Vagina (tissue), 2 donors: ENCODE data around the gene BLCAP. TPM values are rescaled to one million over a fixed set of nuclear protein-coding genes. Genes with fewer than 3 reads are reported as not detected.
"Not testable (repeated sequence)": the region's sequence is repeated elsewhere in the genome, so short reads cannot be mapped to it uniquely, and the experiment has no call there.

ENCODE experiments used
- DNase-seq, 2 donors: peaks; one replicate each; pipeline ENCODE4 v3.0.0-alpha.2; 2017; ENCODE audit errors: extremely low spot score in 2 of 2
- H3K27ac ChIP-seq: fragments of 200-600 bp; sonication (generic); one replicate; pipeline ENCODE4 v1.5.1; 2019
- H3K27me3 ChIP-seq: fragments of 200-600 bp; sonication (generic); one replicate; pipeline ENCODE4 v1.5.1; 2019
- H3K36me3 ChIP-seq, 2 donors: fragments of 200-600 bp; sonication (generic); one replicate each; pipeline ENCODE4 v1.5.1; 2017 to 2019
- H3K4me1 ChIP-seq: fragments of 200-600 bp; sonication (generic); one replicate; pipeline ENCODE4 v1.5.1; 2019
- H3K4me3 ChIP-seq, 2 donors: fragments of 200-600 bp; sonication (generic); 1 replicate in 1 of 2; 2 replicates in 1 of 2; pipeline ENCODE4 v1.5.1; 2016 to 2019
- H3K9me3 ChIP-seq: fragments of 200-600 bp; sonication (generic); one replicate; pipeline ENCODE4 v1.5.1; 2019
- CTCF ChIP-seq, 3 experiments: fragments of 450-650 bp in 2 of 3; fragments of 200-600 bp in 1 of 3; sonication (generic) in 1 of 3; IDR thresholded peaks; one replicate each; pipeline ENCODE4 v1.5.1; 2017 to 2019; ENCODE audit warnings: antibody characterized with exemption in 3 of 3, mild to moderate bottlenecking in 2 of 3, moderate library complexity in 2 of 3
- POLR2A ChIP-seq, 2 donors: fragments of 450-650 bp; IDR thresholded peaks; one replicate each; pipeline ENCODE4 v1.6.1; 2017; ENCODE audit warnings: antibody characterized with exemption in 2 of 2, mild to moderate bottlenecking in 2 of 2, moderate library complexity in 2 of 2
- POLR2AphosphoS5 ChIP-seq, 2 donors: sonication (generic); formaldehyde crosslinking; IDR thresholded peaks; one replicate each; pipeline ENCODE4 v1.9.0; 2017; ENCODE audit warnings: antibody characterized with exemption in 2 of 2, mild to moderate bottlenecking in 2 of 2, low read depth in 1 of 2; ENCODE audit not compliant: insufficient read depth in 1 of 2
- intact Hi-C: fragments of 100-400 bp; cut with DNase I; formaldehyde crosslinking; loops from one replicate; pipeline ENCODE4 v1.15.1; 2023
- total RNA-seq: library from RNA; depleted of rRNA; stranded (reverse); fragments of >200 nt; gene quantifications from one replicate; pipeline ENCODE4 v1.2.3, GENCODE V29; 2016

The BLCAP gene
- total RNA-seq, 1 donor from 2014 or later: 81.3 TPM

DNA sequence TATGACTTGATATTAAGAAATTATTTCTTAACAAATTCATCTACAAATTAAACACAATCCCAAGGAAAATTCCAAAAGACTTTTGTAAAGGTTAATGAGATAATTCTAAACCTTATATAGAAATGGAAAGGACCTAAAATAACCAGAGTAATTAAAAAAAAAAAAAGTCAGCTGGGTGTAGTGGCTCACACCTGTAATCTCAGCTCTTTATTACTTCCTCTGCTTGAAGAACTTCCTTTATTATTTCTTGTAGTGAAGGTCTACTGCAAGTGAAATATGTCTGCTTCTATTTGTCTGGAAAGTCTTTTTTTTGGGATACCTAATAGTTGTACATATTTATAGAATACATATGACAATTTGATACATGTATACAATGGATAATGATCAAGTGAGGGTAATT is 20.2 kb upstream of the BLCAP start:
- H3K4me3 ChIP-seq: no peak overlapping the region
- DNase-seq: no peak
- no peak for TF ChIP-seq POLR2A (IDR thresholded peaks at IDR 0.05)
- H3K9me3 ChIP-seq: no peaks in the 10 kb centered on the region
- intact Hi-C loops: no loop called here
- H3K27ac ChIP-seq: no peak overlapping the region
- H3K4me1 ChIP-seq: no peaks in the 10 kb centered on the region
- H3K36me3 ChIP-seq: no peaks in the 10 kb centered on the region
- no peaks in the 10 kb centered on the region for H3K27me3 ChIP-seq

- Histone ChIP-seq H3K27me3 (no peaks in the 10 kb centered on the region), H3K27ac (no peak overlapping the region), H3K4me1 (no peaks in the 10 kb centered on the region), H3K4me3 (no peak overlapping the region), H3K36me3 (no peaks in the 10 kb centered on the region), H3K9me3 (no peaks in the 10 kb centered on the region)
- DNase-seq: no peak
- TF ChIP-seq CTCF (IDR thresholded peaks at IDR 0.05) (no peak), POLR2A (IDR thresholded peaks at IDR 0.05) (no peak), POLR2AphosphoS5 (IDR thresholded peaks at IDR 0.05; ENCODE audit: insufficient read depth in 1 of 2, low read depth in 1 of 2) (no peak)
- intact Hi-C loops: no loop called here
Measured at GRCh38 chr20:37545516-37545915, 17.8 kb upstream of the BLCAP start.

- H3K27ac ChIP-seq: no peak overlapping the region
- no peaks in the 10 kb centered on the region for H3K9me3 ChIP-seq
- intact Hi-C loops: no loop called here
- peak in 1 of 2 donors; percentile 32 for DNase-seq
- TF ChIP-seq POLR2AphosphoS5 (IDR thresholded peaks at IDR 0.05; ENCODE audit: insufficient read depth in 1 of 2, low read depth in 1 of 2): no peak
- TF ChIP-seq POLR2A (IDR thresholded peaks at IDR 0.05): no peak
- no peak for TF ChIP-seq CTCF (IDR thresholded peaks at IDR 0.05)
- H3K27me3 ChIP-seq: no peaks in the 10 kb centered on the region
- no peaks in the 10 kb centered on the region for H3K36me3 ChIP-seq
- no peaks in the 10 kb centered on the region for H3K4me1 ChIP-seq
- no peak overlapping the region for H3K4me3 ChIP-seq
Measured at GRCh38 chr20:37544386-37544785, 16.7 kb upstream of the BLCAP start.

GRCh38 chr20:37543828-37544227 is 16.2 kb upstream of the BLCAP start:
- intact Hi-C loops: no loop called here
- H3K27me3 ChIP-seq: no peaks in the 10 kb centered on the region
- DNase-seq: peak in 1 of 2 donors; percentile 58
- H3K36me3 ChIP-seq: no peaks in the 10 kb centered on the region
- H3K4me1 ChIP-seq: no peaks in the 10 kb centered on the region
- TF ChIP-seq CTCF (IDR thresholded peaks at IDR 0.05): no peak
- TF ChIP-seq POLR2AphosphoS5 (IDR thresholded peaks at IDR 0.05; ENCODE audit: insufficient read depth in 1 of 2, low read depth in 1 of 2): no peak
- no peak for TF ChIP-seq POLR2A (IDR thresholded peaks at IDR 0.05)
- no peaks in the 10 kb centered on the region for H3K9me3 ChIP-seq
- no peak overlapping the region for H3K4me3 ChIP-seq
- H3K27ac ChIP-seq: no peak overlapping the region

GRCh38 chr20:37542281-37542680 is 14.6 kb upstream of the BLCAP start:
- no peak overlapping the region for H3K4me3 ChIP-seq
- intact Hi-C loops: no loop called here
- no peaks in the 10 kb centered on the region for H3K27me3 ChIP-seq
- TF ChIP-seq CTCF (IDR thresholded peaks at IDR 0.05) (no peak), POLR2A (IDR thresholded peaks at IDR 0.05) (no peak), POLR2AphosphoS5 (IDR thresholded peaks at IDR 0.05; ENCODE audit: insufficient read depth in 1 of 2, low read depth in 1 of 2) (no peak)
- H3K27ac ChIP-seq: no peak overlapping the region
- no peaks in the 10 kb centered on the region for H3K9me3 ChIP-seq
- no peaks in the 10 kb centered on the region for H3K36me3 ChIP-seq
- no peak for DNase-seq
- H3K4me1 ChIP-seq: no peaks in the 10 kb centered on the region

DNA sequence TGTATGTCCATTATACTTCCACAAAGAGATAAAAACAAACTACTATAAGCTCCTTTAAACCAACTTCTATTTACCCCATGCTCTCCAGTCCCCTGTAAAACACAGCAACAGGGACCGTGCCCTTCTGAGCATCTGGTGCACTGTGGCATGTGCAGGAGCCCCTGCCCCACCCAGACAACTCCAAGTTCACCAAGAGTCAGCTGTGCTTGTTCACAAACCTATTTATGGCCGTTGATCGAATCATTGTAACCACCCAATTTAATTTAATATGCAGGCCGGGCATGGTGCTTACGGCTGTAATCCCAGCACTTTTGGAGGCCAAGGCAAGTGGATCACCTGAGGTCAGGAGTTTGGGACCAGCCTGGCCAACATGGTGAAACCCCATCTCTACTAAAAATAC is 13.7 kb upstream of the BLCAP start:
- no peaks in the 10 kb centered on the region for H3K9me3 ChIP-seq
- no peaks in the 10 kb centered on the region for H3K4me1 ChIP-seq
- H3K27me3 ChIP-seq: no peaks in the 10 kb centered on the region
- no peak for DNase-seq
- no peak overlapping the region for H3K27ac ChIP-seq
- TF ChIP-seq CTCF (IDR thresholded peaks at IDR 0.05): no peak
- TF ChIP-seq POLR2A (IDR thresholded peaks at IDR 0.05): no peak
- no peak for TF ChIP-seq POLR2AphosphoS5 (IDR thresholded peaks at IDR 0.05; ENCODE audit: insufficient read depth in 1 of 2, low read depth in 1 of 2)
- H3K36me3 ChIP-seq: no peaks in the 10 kb centered on the region
- no peak overlapping the region for H3K4me3 ChIP-seq
- intact Hi-C loops: no loop called here

DNA sequence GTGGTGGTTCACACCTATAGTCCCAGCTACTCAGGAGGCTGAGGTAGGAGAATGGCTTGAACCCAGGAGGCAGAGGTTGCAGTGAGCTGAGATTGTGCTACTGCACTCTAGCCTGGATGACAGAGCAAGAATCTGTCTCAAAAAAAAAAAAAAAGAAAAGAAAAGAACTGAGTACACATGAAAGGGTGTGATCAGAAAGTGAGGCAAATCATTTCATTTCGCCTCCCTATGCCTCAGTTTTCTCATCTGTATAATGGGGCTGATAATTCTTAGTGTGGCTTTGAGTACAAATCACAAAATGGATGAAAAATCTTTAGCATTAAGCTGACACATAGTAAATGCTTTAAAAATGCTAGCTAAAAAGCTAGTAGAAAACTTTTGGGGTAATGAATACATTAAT is 13.2 kb upstream of the BLCAP start:
- H3K27ac ChIP-seq, H3K27me3 ChIP-seq, DNase-seq, H3K36me3 ChIP-seq, intact Hi-C loops, H3K4me1 ChIP-seq, H3K4me3 ChIP-seq, H3K9me3 ChIP-seq: not testable (repeated sequence)
